GM19395 (cell line): ENCODE measurements around the gene SRP14.
A peak's percentile ranks its signal among the peaks of the same experiment; 100 is the strongest.
"Not testable (repeated sequence)": the region's sequence is repeated elsewhere in the genome, so short reads cannot be mapped to it uniquely, and the experiment has no call there.

Source experiments
- ATAC-seq: cut with Tn5 transposase; IDR thresholded peaks from one replicate; pipeline ENCODE4 v1.9.1; 2021; ENCODE audit warnings: mild to moderate bottlenecking, moderate library complexity; ENCODE audit not compliant: unreplicated experiment

The SRP14 gene, protein sequence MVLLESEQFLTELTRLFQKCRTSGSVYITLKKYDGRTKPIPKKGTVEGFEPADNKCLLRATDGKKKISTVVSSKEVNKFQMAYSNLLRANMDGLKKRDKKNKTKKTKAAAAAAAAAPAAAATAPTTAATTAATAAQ

DNA sequence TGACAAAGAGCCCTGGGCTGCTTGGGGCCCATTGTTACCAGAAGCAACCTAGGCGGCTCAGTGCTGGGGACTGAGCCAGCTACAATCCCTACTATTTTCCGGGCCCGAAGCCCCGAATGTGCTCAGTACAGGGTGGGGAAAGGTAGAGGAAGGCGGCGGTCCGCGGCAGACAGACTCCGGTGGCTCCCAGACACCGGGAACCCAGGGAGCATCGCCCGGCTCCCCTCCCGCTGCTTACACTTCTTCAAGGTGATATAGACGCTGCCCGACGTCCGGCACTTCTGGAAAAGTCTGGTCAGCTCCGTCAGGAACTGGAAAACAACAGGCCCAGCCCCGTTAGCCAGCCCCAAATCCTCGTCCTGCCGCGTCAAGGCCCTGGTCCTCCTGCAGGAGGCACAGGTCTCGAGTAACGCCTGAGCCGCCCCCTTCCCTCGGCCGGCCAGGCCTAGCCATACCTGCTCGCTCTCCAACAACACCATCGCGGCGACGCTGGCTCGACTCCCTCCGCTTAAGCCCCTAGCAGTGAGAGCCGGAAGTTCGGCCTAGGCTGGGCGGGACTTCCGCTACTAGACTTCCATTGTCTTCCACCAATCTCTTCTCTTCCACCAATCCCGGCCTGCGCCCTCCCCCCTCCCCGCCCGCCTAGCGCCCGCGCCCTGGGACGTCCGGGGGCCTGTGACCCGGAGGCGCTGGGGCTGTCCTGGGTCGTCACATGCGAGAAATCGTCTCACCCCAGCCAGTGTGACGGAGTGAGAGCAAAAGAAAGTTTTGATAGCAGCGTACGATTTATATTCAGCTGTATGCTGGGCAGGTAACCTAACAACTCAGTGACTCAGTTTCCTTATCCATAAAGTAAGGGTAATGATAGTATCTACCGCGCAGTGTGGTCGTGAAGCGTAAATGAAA lies at the start of gene SRP14:
SRP14 (minus strand) TSS at position 544 of the 906 bp plus-strand sequence; CDS start at position 479, 65 bp downstream.
- peak; percentile 93 for ATAC-seq

DNA sequence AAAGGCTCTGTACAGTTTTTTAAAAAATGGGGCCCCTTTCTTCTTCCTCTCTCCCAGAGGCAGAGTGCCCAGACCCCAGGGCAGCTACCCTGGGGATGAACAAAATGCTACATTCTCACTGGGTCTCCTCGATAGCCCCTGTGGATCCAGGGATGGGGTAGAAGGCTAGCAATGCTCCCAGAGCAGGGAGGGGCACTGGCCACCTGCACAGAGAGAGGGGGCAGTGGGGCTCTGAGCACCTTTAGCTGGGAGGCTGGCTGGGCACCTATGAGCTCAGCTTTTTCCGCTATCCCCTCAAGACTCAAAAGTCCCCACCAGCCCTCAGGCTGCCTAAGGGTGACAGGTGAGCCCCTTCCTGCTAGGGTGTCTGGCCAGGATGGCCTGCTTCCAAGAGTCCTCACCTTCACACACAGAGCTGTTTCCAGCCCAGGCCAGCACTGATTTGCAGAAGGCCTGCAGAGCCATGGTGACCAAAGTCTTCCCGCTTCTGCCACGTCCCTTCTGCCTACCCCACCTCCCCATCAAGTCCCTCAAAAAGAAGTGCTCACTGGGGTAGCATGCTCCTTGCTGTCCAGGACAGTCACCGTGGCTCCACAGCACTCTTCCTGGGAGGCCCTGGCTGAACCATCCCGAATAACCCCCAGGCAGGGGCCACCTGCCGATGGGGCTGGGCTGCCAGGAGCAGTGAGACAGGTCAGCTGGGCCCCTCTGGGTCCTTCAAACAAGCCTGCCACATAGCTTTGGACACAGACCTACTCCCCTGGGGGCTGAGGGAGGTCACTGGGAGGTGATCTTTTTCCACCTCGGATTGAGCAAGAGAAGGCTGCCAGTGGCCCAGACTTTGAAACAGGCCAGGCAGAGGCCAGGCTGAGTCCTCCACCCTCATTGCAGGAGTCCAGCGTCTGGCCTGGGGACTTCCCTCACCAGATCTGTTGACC lies 49.3 kb upstream of the SRP14 start:
- no peak for ATAC-seq

DNA sequence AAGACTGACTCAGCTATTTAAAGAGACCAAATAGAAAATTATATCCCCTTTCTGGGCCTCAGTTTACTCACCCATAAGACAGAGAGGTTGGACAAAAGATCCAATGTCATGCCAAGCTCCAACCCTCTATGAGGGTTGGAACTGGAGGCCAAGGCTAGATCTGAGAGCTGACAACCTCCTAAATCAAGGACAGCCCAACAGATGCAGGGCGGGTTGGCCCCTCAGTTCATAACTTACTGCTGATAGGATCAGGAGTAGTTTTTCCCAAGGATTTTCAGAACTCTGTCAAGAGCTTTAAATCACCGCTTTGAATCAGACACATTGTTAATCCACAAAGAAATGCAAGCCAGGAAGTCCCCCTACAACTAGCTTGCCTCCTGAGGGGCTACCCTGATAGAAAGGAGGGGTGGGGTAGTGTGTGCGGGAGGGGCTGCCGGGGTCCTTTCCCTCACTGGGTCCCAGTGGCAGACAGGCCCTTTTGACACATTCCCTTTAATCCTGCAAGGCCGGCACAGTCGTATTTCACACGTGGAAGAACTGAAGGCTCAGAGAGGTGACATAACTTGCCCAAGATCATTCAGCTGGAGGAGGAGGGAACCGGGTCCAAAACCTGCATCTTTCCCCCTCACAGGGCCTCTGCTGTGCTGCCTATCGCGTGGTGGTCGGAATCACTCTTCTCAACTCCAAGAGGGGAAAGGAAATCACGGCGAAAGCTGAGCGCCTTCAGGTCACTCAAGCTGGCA lies 48.3 kb upstream of the SRP14 start:
- no peak for ATAC-seq

DNA sequence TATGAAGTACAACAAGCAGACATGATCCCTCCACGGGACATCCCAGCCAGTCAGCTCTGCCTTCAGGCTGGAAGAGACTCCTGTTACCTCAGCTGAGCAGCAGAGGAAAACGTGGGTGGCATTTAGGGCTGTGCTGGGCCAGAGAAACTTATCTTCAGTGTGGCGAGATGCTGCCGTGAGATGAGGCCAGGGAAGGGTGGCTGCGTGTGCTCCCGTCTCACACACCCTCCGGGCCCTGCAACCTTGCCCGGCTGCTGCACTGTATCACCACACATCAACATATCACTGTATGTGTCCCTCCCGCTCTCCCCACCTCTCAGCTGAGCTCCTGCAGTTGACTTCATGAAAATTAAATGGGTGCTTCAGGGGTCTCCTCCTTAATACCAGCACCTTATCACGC lies 46.3 kb upstream of the SRP14 start:
- no peak for ATAC-seq

DNA sequence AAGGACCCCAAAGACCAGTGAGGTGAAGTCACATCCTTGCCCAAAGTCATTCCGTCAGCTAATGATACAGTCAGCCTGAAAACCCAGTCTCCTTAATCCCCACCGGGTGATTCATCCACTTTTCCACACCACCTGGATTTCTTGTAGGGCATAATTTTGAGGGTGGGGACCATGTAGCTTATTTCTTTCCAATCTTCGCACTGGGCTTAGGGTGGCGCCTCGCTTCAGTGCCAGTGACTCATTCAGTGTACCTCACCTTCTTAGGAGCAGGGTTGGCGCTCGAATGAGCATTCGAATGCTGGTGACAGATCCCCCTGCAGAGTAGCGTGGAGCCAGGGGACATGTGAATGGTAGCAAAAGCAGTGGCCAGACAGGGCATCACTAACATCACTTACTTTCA lies 45.7 kb upstream of the SRP14 start:
- ATAC-seq, result no peak

DNA sequence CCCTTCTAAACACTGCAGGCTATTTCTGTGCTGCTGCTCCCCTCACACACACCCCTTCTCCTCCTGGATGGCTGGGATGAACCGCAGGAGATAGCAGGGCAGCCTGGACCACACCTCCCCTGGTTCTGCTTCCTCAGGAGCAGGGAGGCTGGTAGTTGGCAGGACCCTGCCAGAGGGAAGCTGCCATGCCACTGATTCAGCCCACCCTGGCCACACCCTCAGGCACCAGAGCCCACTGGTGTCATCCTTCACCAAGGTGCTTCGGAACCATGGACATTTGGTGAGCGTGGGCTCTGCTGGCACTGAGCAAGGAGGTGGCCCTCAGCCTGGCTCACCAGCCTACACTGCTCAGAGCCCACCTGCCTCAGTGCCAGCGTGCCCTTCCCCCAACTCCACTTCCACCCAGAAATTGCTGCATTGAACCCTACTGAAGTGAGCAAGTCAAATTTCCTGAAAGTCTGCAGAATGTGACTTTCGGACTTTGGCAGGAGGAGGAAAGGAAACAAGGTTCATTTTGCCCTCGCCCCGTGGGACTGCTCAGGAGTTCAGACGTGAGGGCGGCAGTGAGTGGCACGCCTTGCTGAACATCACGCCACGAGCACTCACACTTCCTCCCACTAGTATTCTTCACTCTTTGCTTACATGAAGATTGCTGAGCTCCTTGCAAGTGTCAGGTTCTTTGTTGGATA lies 43.4 kb upstream of the SRP14 start:
- ATAC-seq, result no peak

DNA sequence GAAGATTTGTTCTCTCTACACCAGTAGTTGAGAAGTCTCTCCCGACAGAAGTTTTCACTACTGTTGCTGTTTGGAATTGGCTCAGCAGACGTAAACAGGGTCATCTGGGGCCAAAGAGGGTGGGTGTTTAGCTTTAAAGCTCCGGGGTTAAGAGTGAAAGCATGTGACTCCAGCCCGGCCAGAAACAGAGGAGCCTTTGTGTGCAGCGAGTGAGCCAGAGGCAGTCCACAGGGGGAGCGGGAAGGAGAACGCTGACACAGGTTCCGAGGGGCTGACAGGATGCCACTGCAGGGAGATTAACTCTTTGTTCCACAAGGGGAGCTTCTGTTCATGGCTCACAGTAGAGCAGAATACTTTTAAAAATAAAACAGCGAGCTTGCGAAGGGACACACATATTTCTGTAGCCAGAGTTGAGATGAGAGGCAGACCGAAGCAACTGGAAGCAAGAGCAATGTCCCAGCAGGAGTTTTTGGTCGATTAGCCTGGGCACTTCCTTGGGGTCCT lies 42.8 kb upstream of the SRP14 start:
- ATAC-seq, result no peak

DNA sequence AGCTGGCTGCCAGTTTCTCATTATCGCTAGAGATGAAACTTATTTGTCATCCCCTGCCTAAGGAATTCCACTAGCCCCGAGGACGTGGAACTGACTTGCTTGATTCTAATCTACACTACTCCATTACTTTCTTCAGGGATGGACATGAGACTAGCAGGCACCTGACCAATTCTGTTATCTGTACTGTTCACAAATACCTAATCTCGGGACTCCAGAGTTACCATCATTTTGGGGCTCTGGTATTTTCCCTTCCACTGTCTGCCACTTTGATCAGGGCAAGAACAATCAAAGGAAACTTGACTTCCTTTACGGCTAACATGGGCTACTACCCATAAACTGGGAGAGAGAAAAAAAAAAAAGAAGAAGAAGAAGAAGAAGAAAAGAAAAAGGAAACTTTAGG lies 41.9 kb upstream of the SRP14 start:
- no peak for ATAC-seq

DNA sequence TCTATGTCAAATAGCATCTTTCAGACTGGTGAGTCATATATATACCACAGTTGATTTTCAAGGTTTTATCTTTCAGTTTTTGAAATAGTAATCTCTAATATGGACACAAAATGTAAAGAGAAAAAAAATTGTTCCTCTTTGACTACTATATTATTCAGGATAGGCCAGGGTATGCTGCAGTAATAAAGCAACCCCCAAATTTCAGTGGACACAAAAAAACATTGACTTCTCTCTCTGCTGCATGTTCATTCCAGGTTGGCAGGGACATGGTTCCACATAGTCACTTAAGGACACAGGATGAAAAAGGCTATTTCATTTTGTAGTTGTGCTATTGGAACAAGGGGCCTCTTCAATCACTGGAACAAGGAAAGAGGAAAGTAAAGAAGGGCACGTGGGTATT lies 41.1 kb upstream of the SRP14 start:
- no peak for ATAC-seq

DNA sequence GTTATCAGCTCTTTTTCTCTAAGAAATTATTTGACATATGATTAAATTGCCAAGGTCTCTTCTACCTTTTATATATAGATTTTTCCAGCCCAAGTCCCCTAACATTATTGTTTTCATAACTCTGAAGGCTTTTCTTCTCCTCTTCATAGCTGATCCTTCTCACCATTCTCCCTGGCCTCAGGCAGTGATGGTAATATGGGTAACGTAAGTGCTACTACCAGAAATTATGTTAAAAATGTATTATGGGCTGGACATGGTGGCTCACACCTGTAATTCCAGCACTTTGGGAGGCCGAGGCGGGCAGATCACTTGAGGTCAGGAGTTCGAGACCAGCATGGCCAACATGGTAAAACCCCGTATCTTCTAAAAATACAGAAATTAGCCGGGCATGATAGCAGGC lies 40.5 kb upstream of the SRP14 start:
- no peak for ATAC-seq

DNA sequence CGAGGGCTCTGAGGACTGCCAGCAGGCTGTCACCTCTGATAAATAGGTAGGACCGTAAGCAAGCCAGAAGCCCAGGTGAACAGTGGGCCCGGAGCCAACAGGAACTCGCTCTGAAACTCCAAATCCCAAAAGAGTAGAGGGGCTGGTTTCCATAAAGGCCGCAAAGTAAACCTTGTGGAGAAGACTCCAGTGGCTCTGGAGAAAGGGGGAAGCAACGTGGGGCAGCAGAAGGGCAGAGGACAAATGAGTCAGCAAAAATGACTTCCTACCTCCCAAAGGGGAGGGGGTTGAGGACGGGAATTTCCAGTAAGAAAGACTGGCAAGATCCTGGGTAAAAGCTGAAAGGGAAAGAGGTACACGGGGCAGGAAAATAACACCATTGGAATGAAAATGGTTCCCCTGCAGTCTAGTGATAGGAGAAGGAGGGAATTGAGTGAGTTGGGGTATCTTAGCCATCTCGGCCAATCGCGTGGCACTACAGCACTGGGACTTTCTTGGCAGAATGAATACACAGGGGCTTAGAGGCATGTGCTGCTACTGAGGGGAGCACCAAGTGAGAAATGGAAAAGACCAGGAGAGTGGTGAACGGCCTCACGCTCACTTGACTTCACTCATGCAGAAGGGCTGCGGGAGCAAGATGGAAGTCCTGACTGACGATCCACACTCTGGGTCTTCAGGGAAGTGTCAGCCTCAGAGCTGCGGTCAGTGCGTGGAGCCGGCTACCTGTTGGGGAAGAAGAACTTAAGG lies 36.5 kb upstream of the SRP14 start:
- ATAC-seq, result no peak

DNA sequence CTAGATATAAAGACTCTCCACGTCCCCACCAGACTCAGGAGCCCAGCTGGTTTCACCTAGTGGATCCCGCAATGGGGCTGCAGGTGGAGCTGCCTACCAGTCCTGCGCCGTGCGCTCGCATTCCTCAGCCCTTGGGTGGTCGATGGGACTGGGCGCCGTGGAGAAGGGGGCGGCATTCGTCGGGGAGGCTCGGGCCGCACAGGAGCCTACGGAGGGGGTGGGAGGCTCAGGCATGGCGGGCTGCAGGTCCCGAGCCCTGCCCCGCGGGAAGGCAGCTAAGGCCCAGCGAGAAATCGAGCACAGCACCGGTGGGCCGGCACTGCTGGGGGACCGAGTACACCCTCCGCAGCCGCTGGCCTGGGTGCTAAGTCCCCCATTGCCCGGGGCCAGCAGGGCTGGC lies 35.7 kb upstream of the SRP14 start:
- ATAC-seq, result not testable (repeated sequence)

DNA sequence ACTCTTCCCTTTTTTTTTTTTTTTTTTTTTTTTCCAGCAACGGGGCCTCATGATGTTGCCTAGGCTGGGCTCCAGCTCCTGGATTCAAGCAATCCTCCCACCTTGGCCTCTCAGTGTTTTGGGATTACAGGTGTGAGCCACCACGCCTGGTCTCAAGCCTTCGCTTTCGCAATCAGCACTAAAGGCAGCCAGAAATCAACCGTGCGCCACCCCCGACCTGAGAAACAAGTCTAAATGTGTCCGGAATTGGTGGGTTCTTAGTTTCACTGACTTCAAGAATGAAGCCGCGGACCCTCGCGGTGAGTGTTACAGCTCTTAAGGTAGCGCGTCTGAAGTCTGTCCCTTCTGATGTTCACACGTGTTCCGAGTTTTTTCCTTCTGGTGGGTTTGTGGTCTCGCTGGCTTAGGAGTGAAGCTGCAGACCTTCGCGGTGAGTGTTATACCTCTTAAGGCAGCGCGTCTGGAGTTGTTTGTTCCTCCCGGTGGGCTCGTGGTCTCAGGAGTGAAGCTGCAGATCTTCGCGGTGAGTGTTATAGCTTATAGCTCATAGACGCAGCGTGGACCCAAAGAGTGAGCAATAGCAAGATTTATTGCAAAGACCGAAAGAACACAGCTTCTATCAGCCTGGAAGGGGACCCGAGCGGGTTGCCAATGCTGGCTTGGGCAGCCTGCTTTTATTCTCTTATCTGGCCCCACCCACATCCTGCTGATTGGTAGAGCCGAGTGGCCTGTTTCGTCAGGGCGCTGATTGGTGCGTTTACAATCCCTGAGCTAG lies 34.9 kb upstream of the SRP14 start:
- ATAC-seq, result not testable (repeated sequence)

DNA sequence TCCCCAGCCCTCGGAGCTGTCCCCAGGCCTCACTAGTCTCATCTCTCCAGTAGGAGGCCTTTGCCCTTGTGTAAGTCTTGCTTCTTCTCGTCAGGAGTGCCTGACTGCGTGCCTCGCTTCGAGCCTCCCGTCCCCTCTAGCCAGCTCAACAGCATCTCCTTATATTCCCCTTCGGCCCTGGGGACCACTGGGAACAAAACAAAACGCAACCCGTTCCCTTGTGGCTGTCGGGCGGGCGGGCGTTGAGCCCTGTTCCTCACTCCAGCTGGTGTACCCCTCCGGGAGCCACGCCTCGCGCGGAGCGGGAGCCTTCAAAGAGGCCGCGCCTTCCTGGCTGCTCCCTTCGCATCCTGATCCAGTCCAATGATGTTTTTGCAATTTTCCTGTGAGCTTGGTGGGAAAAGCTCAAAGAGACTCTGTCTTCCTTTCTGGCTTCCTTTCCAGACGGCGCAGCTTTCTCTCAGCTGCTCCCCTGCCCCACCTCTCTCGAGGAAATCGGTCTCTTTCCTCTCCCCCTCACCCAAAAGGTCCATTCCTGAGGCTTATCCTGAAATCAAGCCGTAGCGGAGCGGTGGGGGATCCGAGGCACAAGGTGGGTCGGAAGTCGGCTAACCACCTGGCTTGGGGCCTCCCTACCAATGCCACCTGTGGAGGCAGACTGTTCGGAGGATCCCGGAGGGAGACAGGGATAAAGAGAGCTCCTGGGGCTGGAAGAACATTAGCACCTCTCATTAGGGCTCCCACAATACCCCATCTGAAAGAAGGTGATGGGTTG lies 33.4 kb upstream of the SRP14 start:
- ATAC-seq, result no peak

DNA sequence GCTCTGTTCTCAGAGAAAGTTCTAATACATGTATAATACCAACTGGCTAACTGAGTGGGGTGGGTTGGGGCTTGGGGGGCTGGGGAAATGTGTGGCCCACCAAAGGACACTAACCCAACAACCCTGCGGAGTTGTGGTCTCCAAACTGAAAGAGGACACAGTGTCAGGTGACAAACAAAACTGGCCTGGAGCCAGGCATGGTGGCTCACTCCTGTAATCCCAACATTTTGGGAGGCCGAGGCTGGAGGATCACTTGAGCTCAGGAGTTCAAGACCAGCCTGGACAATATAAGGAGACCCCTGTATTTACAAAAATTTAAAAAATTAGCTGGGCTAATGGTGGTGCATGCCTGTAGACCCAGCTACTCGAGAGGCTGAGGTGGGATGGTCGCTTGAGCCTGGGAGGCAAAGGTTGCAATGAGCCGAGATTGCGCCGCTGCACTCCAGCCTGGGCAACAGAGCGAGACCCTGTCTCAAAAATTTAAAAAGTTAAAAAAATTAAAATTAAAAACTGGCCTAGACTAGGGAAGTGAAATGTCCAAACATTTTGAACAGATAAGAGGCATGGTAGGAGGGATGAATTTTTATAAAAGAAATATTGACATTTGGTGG lies 31.7 kb upstream of the SRP14 start:
- no peak for ATAC-seq

DNA sequence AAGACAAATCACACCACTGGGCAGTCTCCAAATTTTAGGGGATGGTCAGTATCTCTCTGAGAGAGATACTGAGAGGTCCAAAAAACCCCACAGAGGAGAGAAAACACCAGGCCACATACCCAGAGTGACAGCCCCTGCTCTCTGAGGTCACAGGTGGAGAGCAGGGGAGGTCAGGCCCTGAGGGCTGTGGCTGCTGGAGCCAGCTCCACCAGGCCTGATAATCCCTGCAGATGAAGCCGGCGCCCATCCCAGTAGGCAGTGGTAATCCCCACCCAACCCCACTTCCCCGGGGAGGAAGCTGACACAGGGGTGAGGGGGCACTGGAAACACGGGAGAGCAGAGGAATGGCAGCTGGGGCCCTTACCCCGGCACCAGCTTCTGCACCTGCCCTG lies 31.2 kb upstream of the SRP14 start:
- no peak for ATAC-seq
